Measurements from ENCODE around the gene RMND5B.
A peak's percentile ranks its signal among the peaks of the same experiment; 100 is the strongest.
"Not testable (repeated sequence)": the region's sequence is repeated elsewhere in the genome, so short reads cannot be mapped to it uniquely, and the experiment has no call there.

RMND5B gene

GRCh38 chr5:178130234-178130575, 609 bp upstream of the RMND5B start:
- not testable (repeated sequence) for DNase-seq (ENCODE audit: low spot score)

GRCh38 chr5:178131446-178131996, 707 bp downstream of the RMND5B start:
- DNase-seq (ENCODE audit: low spot score): no peak

GRCh38 chr5:178136990-178137389, 6.2 kb downstream of the RMND5B start:
- DNase-seq (ENCODE audit: low spot score): peak; percentile 11

- peak; percentile 12 for DNase-seq (ENCODE audit: low spot score)
Measured at GRCh38 chr5:178137991-178138390, 7.2 kb downstream of the RMND5B start.

- DNase-seq (ENCODE audit: low spot score): no peak
Measured at GRCh38 chr5:178141550-178141949, 10.7 kb downstream of the RMND5B start.

GRCh38 chr5:178142642-178143041, 11.8 kb downstream of the RMND5B start:
- peak; percentile 14 for DNase-seq (ENCODE audit: low spot score)

- peak; percentile 5 for DNase-seq (ENCODE audit: low spot score)
Measured at GRCh38 chr5:178143246-178143645, 12.4 kb downstream of the RMND5B start.

- no peak for DNase-seq (ENCODE audit: low spot score)
Measured at GRCh38 chr5:178143901-178144300, 13.1 kb downstream of the RMND5B start.

- peak; percentile 77 for DNase-seq (ENCODE audit: low spot score)
Measured at GRCh38 chr5:178145965-178146820, 15.4 kb downstream of the RMND5B start.

- DNase-seq (ENCODE audit: low spot score): no peak
Measured at GRCh38 chr5:178147406-178147805, 16.6 kb downstream of the RMND5B start.

- no peak for DNase-seq (ENCODE audit: low spot score)
Measured at GRCh38 chr5:178149199-178149932, 18.6 kb downstream of the RMND5B start.

GRCh38 chr5:178150977-178151734, 20.3 kb downstream of the RMND5B start:
- no peak for DNase-seq (ENCODE audit: low spot score)

- no peak for DNase-seq (ENCODE audit: low spot score)
Measured at GRCh38 chr5:178152491-178153444, 22.0 kb downstream of the RMND5B start.

GRCh38 chr5:178153530-178154340, 22.9 kb downstream of the RMND5B start, which contains the start of gene NHP2:
Gene NHP2, minus strand, starts transcription at chr5:178153885. Its CDS starts 68 bp downstream, at chr5:178153817.
- DNase-seq (ENCODE audit: low spot score): peak; percentile 96

- DNase-seq (ENCODE audit: low spot score): no peak
Measured at GRCh38 chr5:178155065-178155464, 24.3 kb downstream of the RMND5B start.

- DNase-seq (ENCODE audit: low spot score): no peak
Measured at GRCh38 chr5:178160176-178160575, 29.4 kb downstream of the RMND5B start.

GRCh38 chr5:178162481-178162880, 31.7 kb downstream of the RMND5B start:
- DNase-seq (ENCODE audit: low spot score): peak; percentile 77

- DNase-seq (ENCODE audit: low spot score): peak; percentile 91
Measured at GRCh38 chr5:178163772-178164735, 33.2 kb downstream of the RMND5B start.

GRCh38 chr5:178165581-178165980, 34.8 kb downstream of the RMND5B start:
- no peak for DNase-seq (ENCODE audit: low spot score)

Data from D341Med (cell line).